ENCODE results near the gene FGF7.
"Not testable (repeated sequence)": the region's sequence is repeated elsewhere in the genome, so short reads cannot be mapped to it uniquely, and the experiment has no call there.

FGF7 gene

GRCh38 chr15:49439678-49440395 lies 16.8 kb downstream of the FGF7 start:
- no peak for DNase-seq

GRCh38 chr15:49441356-49441755 lies 18.3 kb downstream of the FGF7 start:
- no peak for DNase-seq

- no peak for DNase-seq
Observed at GRCh38 chr15:49441816-49442215, 18.8 kb downstream of the FGF7 start.

GRCh38 chr15:49452595-49452994 lies 29.6 kb downstream of the FGF7 start:
- DNase-seq, result no peak

- DNase-seq, result no peak
Observed at GRCh38 chr15:49456166-49456565, 33.1 kb downstream of the FGF7 start.

GRCh38 chr15:49458145-49458544 lies 35.1 kb downstream of the FGF7 start:
- DNase-seq, result no peak

GRCh38 chr15:49460411-49460941 lies 37.4 kb downstream of the FGF7 start:
- DNase-seq, result no peak

- no peak for DNase-seq
Observed at GRCh38 chr15:49462232-49462844, 39.3 kb downstream of the FGF7 start.

- no peak for DNase-seq
Observed at GRCh38 chr15:49464522-49464921, 41.5 kb downstream of the FGF7 start.

GRCh38 chr15:49466119-49466518 lies 43.1 kb downstream of the FGF7 start:
- no peak for DNase-seq

- DNase-seq, result no peak
Observed at GRCh38 chr15:49467746-49468480, 44.9 kb downstream of the FGF7 start.

GRCh38 chr15:49468481-49468839 lies 45.4 kb downstream of the FGF7 start:
- no peak for DNase-seq

- peak; percentile 25 for DNase-seq
Observed at GRCh38 chr15:49471248-49471647, 48.2 kb downstream of the FGF7 start.

- peak; percentile 35 for DNase-seq
Observed at GRCh38 chr15:49471733-49472132, 48.7 kb downstream of the FGF7 start.

- no peak for DNase-seq
Observed at GRCh38 chr15:49472338-49472737, 49.3 kb downstream of the FGF7 start.

GRCh38 chr15:49473031-49473430 lies 50.0 kb downstream of the FGF7 start:
- DNase-seq, result no peak

- DNase-seq, result not testable (repeated sequence)
Observed at GRCh38 chr15:49478021-49478420, 55.0 kb downstream of the FGF7 start.

GRCh38 chr15:49478982-49479381 lies 55.9 kb downstream of the FGF7 start:
- DNase-seq, result not testable (repeated sequence)

GRCh38 chr15:49485401-49485800 lies 62.4 kb downstream of the FGF7 start:
- DNase-seq, result not testable (repeated sequence)

GRCh38 chr15:49490966-49491365 lies 67.9 kb downstream of the FGF7 start:
- DNase-seq, result no peak

GRCh38 chr15:49492151-49492550 lies 69.1 kb downstream of the FGF7 start:
- no peak for DNase-seq

- DNase-seq, result no peak
Observed at GRCh38 chr15:49492830-49493229, 69.8 kb downstream of the FGF7 start.

GRCh38 chr15:49494842-49495241 lies 71.8 kb downstream of the FGF7 start:
- DNase-seq, result no peak
